SW480 (cell line): ENCODE measurements around the gene UBE2QL1.

Experiments used
- DNase-seq: peaks from one replicate; pipeline ENCODE4 v3.0.0-alpha.2; 2016; ENCODE audit warnings: low spot score

Gene UBE2QL1

DNA sequence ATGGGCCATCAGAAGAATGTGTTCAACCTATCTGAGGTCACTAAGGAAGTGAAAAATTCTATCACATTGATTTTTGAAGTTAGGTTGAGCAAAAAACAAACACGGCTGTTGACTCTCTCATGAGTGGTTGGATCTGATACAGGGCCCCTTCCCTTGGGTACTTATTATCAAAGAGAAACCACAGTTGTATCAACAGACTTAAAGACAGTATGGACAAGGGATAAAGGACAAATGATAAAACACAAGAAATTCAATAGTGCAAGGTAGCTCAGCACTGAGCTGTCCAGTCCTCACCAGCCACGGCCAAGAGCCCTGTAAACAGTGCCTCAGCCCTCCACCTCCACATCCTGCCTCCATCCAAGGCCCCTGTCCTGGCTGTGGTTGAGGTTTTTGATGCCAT, 86.9 kb downstream of the UBE2QL1 start:
- no peak for DNase-seq

DNA sequence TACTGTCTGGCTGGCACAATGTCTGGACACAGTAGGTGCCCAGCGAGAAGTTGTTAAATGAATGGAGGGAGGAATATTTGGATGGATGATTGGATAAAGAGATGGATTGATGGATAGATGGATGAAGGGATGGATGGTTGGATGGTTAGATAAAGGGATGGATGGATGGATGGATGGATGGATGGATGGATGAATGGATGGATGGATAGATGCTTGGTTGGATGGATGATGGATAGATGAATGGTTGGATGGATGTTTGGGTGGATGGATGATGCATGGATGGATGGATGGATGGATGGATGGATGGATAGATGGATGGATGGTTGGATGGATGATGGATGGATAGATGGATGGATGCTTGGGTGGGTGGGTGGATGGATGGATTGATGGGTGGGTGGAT, 90.4 kb downstream of the UBE2QL1 start:
- no peak for DNase-seq

DNA sequence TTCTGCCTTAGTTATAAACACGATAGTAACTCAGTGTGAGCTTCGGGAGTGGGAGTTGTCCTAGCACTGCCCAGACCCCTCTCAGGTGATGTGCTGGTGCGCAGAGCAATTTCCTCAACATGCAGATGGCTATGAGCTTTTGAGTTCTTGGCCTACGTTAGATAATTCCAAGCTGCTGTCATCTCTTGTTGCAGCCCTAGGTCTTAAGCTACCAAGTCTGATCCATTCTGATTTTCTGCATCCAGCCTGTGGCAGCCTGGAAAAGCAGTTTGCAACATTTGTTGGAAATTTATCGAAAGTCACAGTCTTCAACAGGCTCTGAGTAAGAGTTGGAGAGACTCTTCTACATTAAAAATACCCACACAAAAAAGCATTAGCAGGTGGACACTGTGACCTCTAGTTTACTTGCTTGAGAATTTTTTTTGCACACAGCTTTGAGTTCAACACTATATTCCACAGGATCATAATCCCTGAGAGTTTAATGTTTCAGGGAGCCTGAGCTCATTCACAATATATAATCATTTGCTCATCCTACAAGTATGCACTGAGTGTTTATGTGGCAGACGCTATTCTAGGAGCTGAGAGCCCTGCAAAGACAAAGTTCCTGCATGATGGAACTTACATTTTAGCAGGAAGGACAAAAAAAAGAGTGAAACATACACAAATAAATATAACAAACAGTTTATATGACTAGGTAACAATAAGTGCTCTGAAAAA, 91.6 kb downstream of the UBE2QL1 start:
- no peak for DNase-seq

DNA sequence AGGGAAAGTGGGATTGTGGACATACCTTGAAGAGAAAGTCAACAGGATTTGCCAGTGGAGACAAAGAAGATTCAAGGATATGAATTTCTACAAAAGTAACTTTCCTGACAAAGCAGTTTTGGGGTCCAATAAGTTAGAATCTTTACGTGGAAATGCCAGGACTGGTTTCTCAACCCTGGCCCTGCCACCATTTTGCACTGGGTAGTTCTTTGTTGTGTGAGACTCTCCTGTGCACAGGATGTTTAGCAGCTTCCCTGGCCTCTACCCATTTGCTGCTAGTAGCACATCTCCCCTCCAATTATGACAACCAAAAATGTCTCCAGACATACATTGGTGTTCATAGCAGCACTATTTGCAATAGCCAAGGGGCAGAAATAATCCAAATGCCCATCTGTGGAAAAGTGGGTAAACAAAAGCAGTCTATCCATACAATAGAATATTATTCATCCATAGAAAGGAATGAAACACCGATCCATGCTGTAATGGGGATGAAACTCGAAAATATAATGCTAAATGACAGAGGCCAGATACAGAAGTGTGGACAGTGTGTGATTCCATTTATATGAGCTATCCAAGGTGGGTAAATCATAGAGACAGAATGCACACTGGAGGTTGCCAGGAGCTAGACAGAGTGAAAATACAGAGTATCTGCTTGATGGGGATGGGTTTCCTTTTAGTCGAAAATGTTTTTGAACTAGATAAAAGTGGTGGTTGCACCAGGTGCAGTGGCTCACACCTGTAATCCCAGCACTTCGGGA, 92.8 kb downstream of the UBE2QL1 start:
- no peak for DNase-seq

DNA sequence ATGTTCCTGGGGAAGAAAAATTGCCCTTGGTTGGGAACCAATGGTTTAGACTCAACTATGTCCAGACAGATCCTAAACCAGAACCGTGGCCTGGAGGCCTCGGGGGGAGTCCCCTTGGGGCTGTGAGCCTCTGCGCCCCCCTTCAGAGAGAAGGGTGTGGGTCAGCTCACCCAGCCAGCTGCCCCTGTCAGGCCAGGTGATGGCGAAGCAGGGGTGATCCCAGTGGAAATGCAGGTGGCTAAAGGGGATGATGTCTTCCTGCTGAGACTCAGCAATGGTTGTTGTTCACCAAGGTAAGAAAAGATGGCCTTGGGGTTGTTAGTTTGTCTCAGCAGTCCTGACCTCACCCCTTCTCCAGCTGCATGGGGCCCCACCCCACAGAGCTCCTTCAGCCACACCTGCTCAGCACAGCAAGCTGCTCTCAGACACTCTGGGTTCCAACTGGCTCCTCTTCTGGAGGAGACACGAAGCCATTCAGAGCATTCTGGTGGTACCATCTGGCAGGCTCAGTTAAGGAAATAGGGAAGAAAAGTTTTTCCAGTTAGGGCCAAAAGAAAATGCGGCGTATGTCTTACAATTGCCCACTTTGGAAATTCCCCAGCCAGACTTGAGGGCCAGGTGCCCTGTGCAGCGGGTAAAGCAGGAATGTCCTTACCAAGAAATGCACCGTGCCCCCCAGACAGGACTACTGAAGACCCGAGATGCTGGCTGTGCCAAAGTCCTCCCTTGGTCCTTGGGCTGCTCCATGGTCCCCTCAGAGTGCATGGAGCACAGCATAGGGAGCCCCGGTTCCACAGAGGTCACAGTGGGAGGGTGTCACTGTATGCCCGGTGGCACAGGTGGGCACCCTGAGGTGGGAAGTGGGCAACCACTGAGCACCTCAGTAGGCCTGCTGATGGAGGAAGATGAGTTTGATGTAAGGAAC, 94.0 kb downstream of the UBE2QL1 start:
- no peak for DNase-seq

DNA sequence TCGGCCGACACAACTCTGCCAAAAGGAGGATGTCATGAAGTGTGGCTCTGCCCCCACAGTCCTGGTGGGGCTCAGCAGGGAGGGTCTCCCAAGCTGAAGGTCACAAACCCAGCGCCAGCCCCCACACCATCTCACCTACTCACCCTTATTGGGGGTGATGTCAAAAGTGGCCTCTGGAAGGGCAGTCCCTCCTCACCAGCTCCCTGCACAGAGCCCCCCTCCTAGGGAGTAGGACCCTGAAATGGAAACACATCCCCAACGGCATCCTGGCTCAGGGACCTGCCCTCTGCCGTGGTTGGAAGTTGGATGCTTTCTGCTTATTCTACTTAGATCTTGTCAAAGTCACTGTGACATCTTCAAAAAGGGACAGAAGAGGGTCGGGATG, 94.7 kb downstream of the UBE2QL1 start:
- no peak for DNase-seq

DNA sequence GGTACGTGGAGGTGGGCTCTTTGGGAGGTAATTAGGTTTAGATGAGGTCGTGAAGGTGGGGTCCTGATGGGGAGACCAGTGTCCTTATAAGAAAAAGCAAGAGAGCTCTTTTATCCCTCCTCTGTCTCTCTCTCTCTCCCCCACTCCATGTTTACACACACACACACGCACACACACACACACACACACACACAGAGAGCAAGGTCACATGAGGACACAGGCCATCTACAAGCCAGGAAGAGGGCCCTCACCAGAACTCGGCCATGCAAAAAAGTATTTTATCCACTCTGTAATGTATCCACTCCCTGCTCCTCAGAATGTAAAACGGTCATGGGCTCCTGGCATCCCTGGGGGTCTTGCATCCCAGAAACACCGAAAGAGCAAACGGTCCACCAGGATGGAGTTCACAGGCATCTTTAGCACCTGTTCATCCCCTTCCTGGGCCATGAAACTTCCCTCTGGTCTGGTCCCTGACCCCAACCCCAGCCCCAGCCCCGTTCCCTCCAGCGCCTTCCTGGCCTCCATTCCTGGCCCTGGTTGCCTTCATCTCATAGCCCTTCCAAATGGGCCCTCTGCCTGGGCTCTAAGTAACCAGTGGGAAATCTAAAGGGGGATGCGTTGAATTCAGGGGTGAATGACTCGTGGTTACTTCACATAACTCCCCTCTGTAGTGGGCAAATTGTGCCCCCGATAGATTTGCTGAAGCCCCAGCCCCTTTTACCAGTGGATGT, 95.3 kb downstream of the UBE2QL1 start:
- no peak for DNase-seq
